GM23338 (cell line): ENCODE measurements around the gene GJB3. TPM values are rescaled to one million over a fixed set of nuclear protein-coding genes. Genes with fewer than 3 reads are reported as not detected.
A peak's percentile ranks its signal among the peaks of the same experiment; 100 is the strongest.

Experiments
- ATAC-seq: fragments of 200-7000 bp; cut with Tn5 transposase; 3 replicates; pipeline ENCODE4 v1.9.1; 2020
- DNase-seq: peaks from one replicate; pipeline ENCODE4 v3.0.0-alpha.2; 2015; ENCODE audit warnings: low spot score
- H2AFZ ChIP-seq: fragments of 200-600 bp; sonication (generic); 2 replicates; pipeline ENCODE4 v1.8.0; 2016; ENCODE audit warnings: antibody characterized with exemption, mild to moderate bottlenecking, moderate library complexity
- H3F3A ChIP-seq: fragments of 200-600 bp; sonication (generic); replicated peaks from 2 replicates; pipeline ENCODE4 v1.8.0; 2017; ENCODE audit warnings: antibody characterized with exemption, mixed run types, low read depth
- H3K27ac ChIP-seq: fragments of 200-600 bp; sonication (generic); 2 replicates; pipeline ENCODE4 v1.6.1; 2016; ENCODE audit warnings: low read depth
- H3K27me3 ChIP-seq: fragments of 200-600 bp; sonication (generic); 2 replicates; pipeline ENCODE4 v1.8.0; 2016; ENCODE audit warnings: mild to moderate bottlenecking, mixed run types, moderate library complexity; ENCODE audit not compliant: insufficient read depth
- H3K36me3 ChIP-seq: fragments of 200-600 bp; sonication (generic); 2 replicates; pipeline ENCODE4 v1.8.0; 2016; ENCODE audit warnings: mild to moderate bottlenecking; ENCODE audit not compliant: insufficient read depth
- H3K4me1 ChIP-seq: fragments of 200-600 bp; sonication (generic); 2 replicates; pipeline ENCODE4 v1.8.0; 2016; ENCODE audit warnings: mild to moderate bottlenecking, moderate library complexity; ENCODE audit not compliant: insufficient read depth
- H3K4me2 ChIP-seq: fragments of 200-600 bp; sonication (generic); 2 replicates; pipeline ENCODE4 v1.7.1; 2017; ENCODE audit warnings: mixed run types
- H3K4me3 ChIP-seq: fragments of 200-600 bp; sonication (generic); 2 replicates; pipeline ENCODE4 v1.6.1; 2016; ENCODE audit warnings: mixed run types
- H3K79me2 ChIP-seq: fragments of 200-600 bp; sonication (generic); replicated peaks from 2 replicates; pipeline ENCODE4 v1.8.0; 2017; ENCODE audit warnings: mild to moderate bottlenecking; ENCODE audit not compliant: insufficient read depth
- H3K9me2 ChIP-seq: fragments of 200-600 bp; sonication (generic); 2 replicates; pipeline ENCODE4 v1.8.0; 2017; ENCODE audit not compliant: insufficient read depth
- H4K20me1 ChIP-seq: fragments of 200-600 bp; sonication (generic); replicated peaks from 2 replicates; pipeline ENCODE4 v1.8.0; 2017; ENCODE audit warnings: mild to moderate bottlenecking; ENCODE audit not compliant: insufficient read depth
- H3K27ac Mint-ChIP-seq: 2 replicates; pipeline ENCODE4 v1.8.0; 2020; ENCODE audit warnings: inconsistent platforms, mild to moderate bottlenecking, moderate library complexity, mixed read lengths
- H3K27me3 Mint-ChIP-seq: 3 replicates; pipeline ENCODE4 v1.8.0; 2022; ENCODE audit warnings: low read depth, mild to moderate bottlenecking, moderate library complexity, mixed read lengths, inconsistent platforms; ENCODE audit not compliant: insufficient read depth, poor library complexity
- H3K36me3 Mint-ChIP-seq: 3 replicates; pipeline ENCODE4 v1.8.0; 2021; ENCODE audit warnings: low read depth, mild to moderate bottlenecking, inconsistent platforms, moderate library complexity, mixed read lengths
- H3K4me1 Mint-ChIP-seq: 3 replicates; pipeline ENCODE4 v1.8.0; 2020; ENCODE audit warnings: mild to moderate bottlenecking, inconsistent platforms, mixed read lengths
- H3K4me3 Mint-ChIP-seq: 3 replicates; pipeline ENCODE4 v1.8.0; 2021; ENCODE audit warnings: moderate library complexity, mild to moderate bottlenecking, inconsistent platforms, mixed read lengths
- H3K9me3 Mint-ChIP-seq: 3 replicates; pipeline ENCODE4 v1.8.0; 2020; ENCODE audit warnings: moderate library complexity, mild to moderate bottlenecking, inconsistent platforms, mixed read lengths
- CTCF ChIP-seq, 2 experiments: fragments of 200-600 bp in 1 of 2; sonication (generic) in 1 of 2; conservative IDR thresholded peaks; 2 replicates each; pipeline versions ENCODE4 v1.5.1 to v1.6.1; 2016 to 2017; ENCODE audit warnings: antibody characterized with exemption in 2 of 2, low read depth in 2 of 2, mild to moderate bottlenecking in 2 of 2, moderate library complexity in 1 of 2
- NANOG ChIP-seq: IDR thresholded peaks from 2 replicates; pipeline ENCODE4 v1.6.1; 2016; ENCODE audit warnings: antibody characterized with exemption, borderline replicate concordance
- ZNF114 ChIP-seq: fragments of 250-450 bp; sonication (Bioruptor Pico); IDR thresholded peaks from 2 replicates; pipeline ENCODE4 v1.5.0; 2020; ENCODE audit warnings: mild to moderate bottlenecking, moderate library complexity
- polyA plus RNA-seq: library from polyadenylated mRNA; unstranded; fragments of >200 nt; fragmentation: Nextera tagmentation; extraction: Ambion mirVana; gene quantifications from 2 replicates; pipeline ENCODE4 v1.2.1, GENCODE V29; 2016
- total RNA-seq: library from RNA; depleted of rRNA; stranded (reverse); fragments of >200 nt; shearing (Covaris generic); gene quantifications from 2 replicates; pipeline ENCODE4 v1.2.3, GENCODE V29; 2014

Gene GJB3
- total and polyA plus RNA-seq, 2 experiments from 2014 or later, result 0.26 to 0.31 TPM

GRCh38 chr1:34786521-34787325 lies 5.7 kb downstream of the GJB3 start:
- Histone ChIP-seq H3K9me2 (no peaks in the 10 kb centered on the region), H3F3A (no peaks in the 10 kb centered on the region), H3K27me3 (peaks cover 15% of the 10 kb centered on the region), H3K27ac (no peak overlapping the region), H3K79me2 (no peaks in the 10 kb centered on the region), H3K4me2 (no peak overlapping the region), H3K4me1 (no peaks in the 10 kb centered on the region; the same call in 1 of the 2 replicates), H3K4me3 (no peak overlapping the region), H3K36me3 (no peaks in the 10 kb centered on the region), H2AFZ (no peak overlapping the region), H4K20me1 (no peaks in the 10 kb centered on the region)
- peaks cover 5% of the 10 kb centered on the region for H3K4me1 Mint-ChIP-seq
- no peaks in the 10 kb centered on the region for H3K9me3 Mint-ChIP-seq
- H3K27ac Mint-ChIP-seq, result no peak overlapping the region
- H3K4me3 Mint-ChIP-seq, result no peak overlapping the region
- H3K27me3 Mint-ChIP-seq, result peaks cover 24% of the 10 kb centered on the region
- DNase-seq (peak; percentile 89), ATAC-seq (peak; percentile 62)
- no peaks in the 10 kb centered on the region for H3K36me3 Mint-ChIP-seq
- TF ChIP-seq CTCF (conservative IDR thresholded peaks at IDR 0.05; ENCODE audit: low read depth in 2 of 2), result peak; percentile 70 to 95
- no peak for TF ChIP-seq ZNF114

GRCh38 chr1:34787461-34788420 lies 6.7 kb downstream of the GJB3 start:
- DNase-seq (peak; percentile 64), ATAC-seq (peak; percentile 55)
- Mint-ChIP-seq H3K9me3 (no peaks in the 10 kb centered on the region), H3K4me3 (no peak overlapping the region), H3K4me1 (peaks cover 7% of the 10 kb centered on the region), H3K27ac (no peak overlapping the region), H3K27me3 (peaks cover 25% of the 10 kb centered on the region), H3K36me3 (no peaks in the 10 kb centered on the region)
- no peaks in the 10 kb centered on the region for H3K36me3 ChIP-seq
- peak; percentile 63 to 87 for TF ChIP-seq CTCF (conservative IDR thresholded peaks at IDR 0.05; ENCODE audit: low read depth in 2 of 2)
- no peak for TF ChIP-seq NANOG
- no peak overlapping the region for H3K4me3 ChIP-seq
- no peaks in the 10 kb centered on the region for H3K9me2 ChIP-seq
- H3K27me3 ChIP-seq, result peaks cover 14% of the 10 kb centered on the region
- no peaks in the 10 kb centered on the region for H3F3A ChIP-seq
- no peaks in the 10 kb centered on the region for H4K20me1 ChIP-seq
- no peaks in the 10 kb centered on the region for H3K4me1 ChIP-seq
- H3K79me2 ChIP-seq, result no peaks in the 10 kb centered on the region
- H3K4me2 ChIP-seq, result no peak overlapping the region
- no peak overlapping the region for H3K27ac ChIP-seq
- no peak overlapping the region for H2AFZ ChIP-seq
